DOHH2 (cell line): ENCODE results near the gene DYTN.

Experiments used
- H3F3A ChIP-seq: fragments of 200-600 bp; sonication (generic), shearing (Covaris generic); 2 replicates; pipeline ENCODE4 v1.6.0; 2016; ENCODE audit warnings: antibody characterized with exemption, mild to moderate bottlenecking; ENCODE audit not compliant: control insufficient read depth, insufficient read depth
- H3K27ac ChIP-seq: fragments of 200-600 bp; sonication (generic); 2 replicates; pipeline ENCODE4 v1.5.1; 2014; ENCODE audit warnings: low read depth, mild to moderate bottlenecking, low read length, moderate library complexity
- H3K27me3 ChIP-seq: fragments of 200-600 bp; sonication (generic); 2 replicates; pipeline ENCODE4 v1.6.1; 2014; ENCODE audit warnings: mild to moderate bottlenecking, low read length, mixed read lengths; ENCODE audit not compliant: control insufficient read depth
- H3K36me3 ChIP-seq: fragments of 200-600 bp; sonication (generic); 2 replicates; pipeline ENCODE4 v1.6.1; 2014; ENCODE audit warnings: mild to moderate bottlenecking, low read length, moderate library complexity, mixed read lengths; ENCODE audit not compliant: control insufficient read depth
- H3K4me1 ChIP-seq: fragments of 200-600 bp; sonication (generic); 2 replicates; pipeline ENCODE4 v1.6.1; 2014; ENCODE audit warnings: mild to moderate bottlenecking, low read length, mixed read lengths; ENCODE audit not compliant: control insufficient read depth
- H3K4me2 ChIP-seq: fragments of 200-600 bp; sonication (generic); 2 replicates; pipeline ENCODE4 v1.6.0; 2014; ENCODE audit warnings: mild to moderate bottlenecking, low read length, moderate library complexity
- H3K4me3 ChIP-seq: fragments of 200-600 bp; sonication (generic); 2 replicates; pipeline ENCODE4 v1.5.1; 2014; ENCODE audit warnings: mild to moderate bottlenecking, low read length, mixed read lengths
- H3K79me2 ChIP-seq: fragments of 200-600 bp; sonication (generic); 2 replicates; pipeline ENCODE4 v1.6.1; 2014; ENCODE audit warnings: mild to moderate bottlenecking, low read length, mixed read lengths; ENCODE audit not compliant: control insufficient read depth
- H3K9me2 ChIP-seq: fragments of 200-600 bp; sonication (generic); replicated peaks from 2 replicates; pipeline ENCODE4 v1.6.1; 2014; ENCODE audit warnings: mild to moderate bottlenecking, low read length, mixed read lengths; ENCODE audit not compliant: control insufficient read depth
- H3K9me3 ChIP-seq: fragments of 200-600 bp; sonication (generic); 2 replicates; pipeline ENCODE4 v1.6.1; 2014; ENCODE audit warnings: antibody characterized with exemption, low read length, mixed read lengths; ENCODE audit not compliant: control insufficient read depth, insufficient read depth
- H4K20me1 ChIP-seq: fragments of 200-600 bp; sonication (generic); 2 replicates; pipeline ENCODE4 v1.6.0; 2014; ENCODE audit warnings: low read depth, mild to moderate bottlenecking, antibody characterized with exemption, low read length, moderate library complexity; ENCODE audit not compliant: control insufficient read depth, insufficient read depth
- EZH2phosphoT487 ChIP-seq: fragments of 200-600 bp; sonication (generic); IDR thresholded peaks from 2 replicates; pipeline ENCODE4 v1.6.1; 2017; ENCODE audit warnings: borderline replicate concordance, mild to moderate bottlenecking, antibody characterized with exemption, low read length, moderate library complexity, mixed read lengths
- TF ChIP-seq, protein P1 (sequence below): fragments of 200-600 bp; sonication (generic); IDR thresholded peaks from one replicate; pipeline ENCODE4 v1.5.1; 2014; ENCODE audit warnings: antibody characterized with exemption, mild to moderate bottlenecking, low read depth, low read length; ENCODE audit not compliant: poor library complexity, severe bottlenecking

The DYTN gene

DNA sequence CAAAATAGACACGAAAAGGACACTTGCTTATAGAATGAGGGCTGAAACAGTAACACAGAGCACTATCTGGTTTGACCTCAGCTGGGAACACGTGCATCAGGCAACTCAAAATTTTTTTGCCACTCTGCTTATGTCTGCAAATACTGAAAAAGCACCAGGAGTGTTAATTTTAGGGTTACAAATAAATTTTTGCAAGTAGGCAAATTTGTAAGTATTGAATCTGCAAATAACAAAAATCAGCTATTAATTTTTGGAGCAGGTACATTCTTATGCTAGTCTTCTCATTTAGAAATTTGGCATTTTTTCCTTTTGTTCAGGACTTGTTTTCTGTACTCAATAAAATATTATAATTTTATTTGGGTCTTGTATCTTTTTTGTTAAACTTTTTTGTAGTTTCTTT, 29.7 kb downstream of the DYTN start:
- Histone ChIP-seq H3K4me3 (no peak overlapping the region), H4K20me1 (no peaks in the 10 kb centered on the region), H3K79me2 (no peaks in the 10 kb centered on the region), H3K4me2 (no peak overlapping the region), H3F3A (no peaks in the 10 kb centered on the region), H3K36me3 (no peaks in the 10 kb centered on the region), H3K9me2 (no peaks in the 10 kb centered on the region), H3K27me3 (peaks cover 3% of the 10 kb centered on the region; the same call in 1 of the 2 replicates), H3K9me3 (no peaks in the 10 kb centered on the region), H3K27ac (no peak overlapping the region), H3K4me1 (0 out of 2 replicates have a peak, but pooled peaks cover 3% of the 10 kb centered on the region)
- TF ChIP-seq, protein P1, sequence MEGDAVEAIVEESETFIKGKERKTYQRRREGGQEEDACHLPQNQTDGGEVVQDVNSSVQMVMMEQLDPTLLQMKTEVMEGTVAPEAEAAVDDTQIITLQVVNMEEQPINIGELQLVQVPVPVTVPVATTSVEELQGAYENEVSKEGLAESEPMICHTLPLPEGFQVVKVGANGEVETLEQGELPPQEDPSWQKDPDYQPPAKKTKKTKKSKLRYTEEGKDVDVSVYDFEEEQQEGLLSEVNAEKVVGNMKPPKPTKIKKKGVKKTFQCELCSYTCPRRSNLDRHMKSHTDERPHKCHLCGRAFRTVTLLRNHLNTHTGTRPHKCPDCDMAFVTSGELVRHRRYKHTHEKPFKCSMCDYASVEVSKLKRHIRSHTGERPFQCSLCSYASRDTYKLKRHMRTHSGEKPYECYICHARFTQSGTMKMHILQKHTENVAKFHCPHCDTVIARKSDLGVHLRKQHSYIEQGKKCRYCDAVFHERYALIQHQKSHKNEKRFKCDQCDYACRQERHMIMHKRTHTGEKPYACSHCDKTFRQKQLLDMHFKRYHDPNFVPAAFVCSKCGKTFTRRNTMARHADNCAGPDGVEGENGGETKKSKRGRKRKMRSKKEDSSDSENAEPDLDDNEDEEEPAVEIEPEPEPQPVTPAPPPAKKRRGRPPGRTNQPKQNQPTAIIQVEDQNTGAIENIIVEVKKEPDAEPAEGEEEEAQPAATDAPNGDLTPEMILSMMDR, result no peak

DNA sequence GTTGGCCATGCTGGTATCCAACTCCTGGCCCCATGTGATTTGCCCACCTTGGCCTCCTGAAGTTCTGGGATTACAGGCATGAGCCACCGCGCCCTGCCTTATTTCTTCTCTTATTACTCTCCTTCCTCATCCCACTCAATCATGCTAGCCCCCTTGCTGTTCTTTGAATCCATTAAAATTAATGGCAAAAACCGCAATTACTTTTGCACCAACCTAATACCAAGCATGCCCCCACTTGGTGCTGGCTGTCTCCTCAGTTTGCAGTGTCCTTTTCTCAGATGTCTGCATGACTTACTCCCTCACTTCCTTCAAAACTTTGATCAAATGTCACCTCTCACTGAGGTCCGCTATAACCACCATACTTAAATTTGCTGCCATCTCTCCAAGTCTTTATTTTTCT, 34.6 kb downstream of the DYTN start:
- H4K20me1 ChIP-seq, result no peaks in the 10 kb centered on the region

DNA sequence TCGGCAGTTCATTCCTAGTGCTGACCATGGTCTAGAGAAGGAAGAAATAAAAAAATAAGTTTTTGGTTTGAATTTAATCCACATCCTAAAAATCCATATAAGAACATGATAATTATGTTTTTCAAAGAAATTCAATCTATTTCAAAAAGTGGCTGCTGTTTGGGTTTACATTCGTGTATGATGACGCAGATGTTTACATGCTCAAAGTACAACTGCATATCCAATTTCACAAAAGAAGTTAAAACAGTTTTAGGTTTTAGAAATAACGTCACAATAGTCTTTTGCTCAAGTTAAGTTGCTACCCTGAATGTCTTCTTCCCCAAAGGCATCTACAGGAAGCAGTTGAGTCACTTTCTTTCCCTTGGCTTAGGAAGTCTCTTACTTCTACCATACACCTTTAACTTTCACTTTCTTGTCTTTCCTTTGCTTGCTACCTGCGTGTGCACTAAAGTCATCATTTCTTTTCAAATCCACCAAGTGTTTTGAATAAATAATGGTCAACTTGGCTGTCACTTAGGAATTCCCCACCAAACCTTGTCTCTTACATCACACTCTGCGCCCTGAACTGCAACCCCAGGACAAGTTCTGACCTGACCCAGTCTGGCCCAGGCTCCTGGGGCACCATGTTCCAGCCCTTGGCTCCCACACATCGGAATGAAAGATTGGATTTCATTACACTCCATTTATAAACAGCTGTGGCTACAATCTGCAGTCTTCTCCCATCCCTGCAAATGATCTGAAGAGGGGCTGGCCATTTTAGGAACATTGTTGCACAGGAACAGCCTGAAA, 47.5 kb downstream of the DYTN start:
- no peaks in the 10 kb centered on the region for H3K9me2 ChIP-seq
- H3K4me1 ChIP-seq, result no peaks in the 10 kb centered on the region
- no peak for TF ChIP-seq EZH2phosphoT487
- TF ChIP-seq, protein P1, result no peak
- H3K27me3 ChIP-seq, result 0 out of 2 replicates have a peak, but pooled peaks cover 3% of the 10 kb centered on the region
- H4K20me1 ChIP-seq, result no peaks in the 10 kb centered on the region
- H3K36me3 ChIP-seq, result no peaks in the 10 kb centered on the region
- no peaks in the 10 kb centered on the region for H3K79me2 ChIP-seq
- H3K9me3 ChIP-seq, result no peaks in the 10 kb centered on the region
- H3K4me3 ChIP-seq, result no peak overlapping the region
- no peaks in the 10 kb centered on the region for H3F3A ChIP-seq
- no peak overlapping the region for H3K27ac ChIP-seq
- H3K4me2 ChIP-seq, result no peak overlapping the region

More for the DNA sequence above, 34.6 kb downstream of the DYTN start:
- Histone ChIP-seq H3K4me2 (no peak overlapping the region), H3K4me1 (no peaks in the 10 kb centered on the region), H3K9me3 (no peaks in the 10 kb centered on the region), H3K79me2 (no peaks in the 10 kb centered on the region), H3K36me3 (no peaks in the 10 kb centered on the region), H3K4me3 (no peak overlapping the region), H3K27ac (no peak overlapping the region), H3F3A (no peaks in the 10 kb centered on the region), H3K27me3 (no peaks in the 10 kb centered on the region; the same call in 1 of the 2 replicates), H3K9me2 (no peaks in the 10 kb centered on the region)
- no peak for TF ChIP-seq EZH2phosphoT487
- TF ChIP-seq, protein P1, result no peak
